K562 (cell line): ENCODE measurements around the gene SLC4A3. TPM values are rescaled to one million over a fixed set of nuclear protein-coding genes. Genes with fewer than 3 reads are reported as not detected.

ENCODE experiments used
- ATAC-seq: fragments of 200-7000 bp; cut with Tn5 transposase; 3 replicates; pipeline ENCODE4 v1.9.1; 2020; ENCODE audit warnings: moderate library complexity
- BruUV-seq: library from RNA; stranded (reverse); fragments of 400-500 nt; replicated peaks from 2 replicates; lab custom pipeline; 2021; lab: Mats Ljungman, UMichigan
- CTCF ChIA-PET: fragments of 300-600 bp; formaldehyde crosslinking; extraction: SDS; loops from one replicate; lab custom pipeline; 2021; ENCODE audit warnings: low intra/inter-chr PET ratio; lab: Yijun Ruan, JAX
- POLR2A ChIA-PET: fragments of 300-600, 350-650 bp; sonication (Branson Sonifier 250); formaldehyde crosslinking; extraction: SDS; loops from one replicate; lab custom pipeline; 2021; ENCODE audit warnings: antibody characterized with exemption, inconsistent platforms; lab: Yijun Ruan, JAX
- DNase-seq, 4 experiments: peaks; one replicate each; pipeline versions ENCODE4 v3.0.0 to v3.0.0-alpha.2; 2011 to 2018; ENCODE audit warnings: low spot score in 3 of 4, mixed read lengths in 3 of 4; ENCODE audit errors: extremely low read depth in 1 of 4
- FAIRE-seq: peaks from 2 replicates; lab custom pipeline; 2011; peaks lifted over from hg19 to GRCh38; lab: Jason Lieb, UNC
- H2AFZ ChIP-seq: 2 replicates; pipeline ENCODE4 v1.6.0; 2011; ENCODE audit warnings: low read depth, low read length, control low read depth, inconsistent platforms
- H3K27ac ChIP-seq: fragments of 200-600 bp; 3 replicates; pipeline ENCODE4 v1.8.0; 2011; ENCODE audit warnings: low read depth, mild to moderate bottlenecking, control low read depth, inconsistent platforms, low read length, moderate library complexity, mixed read lengths; ENCODE audit errors: extremely low read depth
- H3K27me3 ChIP-seq, 2 experiments: fragments of 300-600 bp in 1 of 2; 2 replicates in 1 of 2; 3 replicates in 1 of 2; pipeline versions ENCODE4 v1.6.0 to v1.8.0; 2011; ENCODE audit warnings: inconsistent platforms in 2 of 2, low read length in 2 of 2, mild to moderate bottlenecking in 1 of 2, mixed read lengths in 1 of 2, moderate library complexity in 1 of 2; ENCODE audit not compliant: control insufficient read depth in 2 of 2, insufficient read depth in 2 of 2
- H3K36me3 ChIP-seq: fragments of 300-600 bp; 3 replicates; pipeline ENCODE4 v1.8.0; 2011; ENCODE audit warnings: mild to moderate bottlenecking, low read length, inconsistent platforms; ENCODE audit not compliant: control insufficient read depth, insufficient read depth
- H3K4me1 ChIP-seq, 2 experiments: fragments of 200-600 bp in 1 of 2; replicated peaks in 1 of 2; 2 replicates in 1 of 2; 3 replicates in 1 of 2; pipeline versions ENCODE4 v1.5.1 to v1.8.0; 2011; ENCODE audit warnings: inconsistent platforms in 2 of 2, low read length in 2 of 2, mild to moderate bottlenecking in 1 of 2, mixed read lengths in 1 of 2, moderate library complexity in 1 of 2; ENCODE audit not compliant: control insufficient read depth in 2 of 2, insufficient read depth in 2 of 2
- H3K4me2 ChIP-seq: 2 replicates; pipeline ENCODE4 v1.6.1; 2011; ENCODE audit warnings: low read length, control low read depth, inconsistent platforms, mixed read lengths; ENCODE audit not compliant: insufficient read depth
- H3K4me3 ChIP-seq: fragments of 200-600 bp; sonication (generic), shearing (Covaris generic); 2 replicates; pipeline ENCODE4 v1.5.1; 2016; ENCODE audit warnings: control low read depth, inconsistent platforms
- H3K79me2 ChIP-seq: fragments of 200-600 bp; 3 replicates; pipeline ENCODE4 v1.8.0; 2011; ENCODE audit warnings: low read length, inconsistent platforms; ENCODE audit not compliant: control insufficient read depth, insufficient read depth
- H3K9ac ChIP-seq, 2 experiments: 2 replicates each; pipeline versions ENCODE4 v1.6.0 to v1.6.1; 2011; ENCODE audit warnings: low read depth in 2 of 2, low read length in 2 of 2, control low read depth in 1 of 2, inconsistent platforms in 1 of 2, mild to moderate bottlenecking in 1 of 2, mixed read lengths in 1 of 2; ENCODE audit not compliant: insufficient read depth in 1 of 2
- H3K9me1 ChIP-seq: one replicate; pipeline ENCODE4 v1.6.0; 2011; ENCODE audit warnings: inconsistent platforms, mild to moderate bottlenecking, low read length, moderate library complexity; ENCODE audit not compliant: control insufficient read depth, insufficient read depth
- H3K9me3 ChIP-seq: replicated peaks from 2 replicates; pipeline ENCODE4 v1.5.1; 2011; ENCODE audit warnings: low read depth, low read length, inconsistent platforms; ENCODE audit not compliant: control insufficient read depth, insufficient read depth
- H4K20me1 ChIP-seq: replicated peaks from 2 replicates; pipeline ENCODE4 v1.6.1; 2011; ENCODE audit warnings: low read length, inconsistent platforms, mixed read lengths; ENCODE audit not compliant: control insufficient read depth, insufficient read depth
- ARID1B ChIP-seq: fragments of 450-650 bp; IDR thresholded peaks from 2 replicates; pipeline ENCODE4 v1.6.1; 2016; ENCODE audit warnings: antibody characterized with exemption, mild to moderate bottlenecking, inconsistent platforms
- ATF1 ChIP-seq, 2 experiments: fragments of 450-650 bp in 1 of 2; IDR thresholded peaks; 2 replicates each; pipeline ENCODE4 v1.6.1; 2016; ENCODE audit warnings: missing compliant biosample characterization in 1 of 2, missing genetic modification characterization in 1 of 2
- ELF2 ChIP-seq: fragments of 250-450 bp; sonication (Bioruptor Pico); IDR thresholded peaks from 2 replicates; pipeline ENCODE4 v1.5.0; 2021; ENCODE audit warnings: mild to moderate bottlenecking
- HMG20A ChIP-seq: fragments of 450-650 bp; formaldehyde crosslinking; conservative IDR thresholded peaks from 2 replicates; pipeline ENCODE4 v1.4.0; 2020; ENCODE audit warnings: mild to moderate bottlenecking, mixed read lengths
- HOXB6 ChIP-seq: fragments of 250-450 bp; sonication (Bioruptor Pico); IDR thresholded peaks from 2 replicates; pipeline ENCODE4 v1.5.1; 2022; ENCODE audit warnings: mild to moderate bottlenecking, borderline replicate concordance
- HSF4 ChIP-seq: fragments of 250-450 bp; sonication (Bioruptor Pico); IDR thresholded peaks from 2 replicates; pipeline ENCODE4 v2.1.2; 2022; ENCODE audit warnings: mild to moderate bottlenecking, moderate library complexity, borderline replicate concordance
- KLF13 ChIP-seq: fragments of 450-650 bp; IDR thresholded peaks from 2 replicates; pipeline ENCODE4 v1.6.1; 2016; ENCODE audit warnings: missing genetic modification characterization, low read depth, mild to moderate bottlenecking, missing compliant biosample characterization, moderate library complexity, borderline replicate concordance
- MAFK ChIP-seq: IDR thresholded peaks from 2 replicates; pipeline ENCODE4 v1.6.1; 2011; ENCODE audit warnings: low read length, improper control_type of control experiment
- MEF2D ChIP-seq: conservative IDR thresholded peaks from 2 replicates; pipeline ENCODE4 v1.6.1; 2016; ENCODE audit warnings: low read depth, missing genetic modification characterization, missing compliant biosample characterization
- NFE2 ChIP-seq: IDR thresholded peaks from 2 replicates; pipeline ENCODE4 v1.6.1; 2014; ENCODE audit warnings: antibody characterized with exemption, low read depth
- POLR2B ChIP-seq: fragments of 450-650 bp; IDR thresholded peaks from 2 replicates; pipeline ENCODE4 v1.6.1; 2018; ENCODE audit warnings: low read depth; ENCODE audit not compliant: partially characterized antibody
- SUPT5H ChIP-seq: fragments of 450-650 bp; IDR thresholded peaks from 2 replicates; pipeline ENCODE4 v1.6.1; 2016
- TAF9B ChIP-seq: fragments of 450-650 bp; IDR thresholded peaks from 2 replicates; pipeline ENCODE4 v1.6.1; 2018; ENCODE audit warnings: mild to moderate bottlenecking; ENCODE audit not compliant: partially characterized antibody
- ZBTB9 ChIP-seq: fragments of 450-650 bp; formaldehyde crosslinking; IDR thresholded peaks from 2 replicates; pipeline ENCODE4 v1.4.0; 2020; ENCODE audit warnings: mild to moderate bottlenecking, moderate library complexity
- ZHX1 ChIP-seq: fragments of 150-350 bp; conservative IDR thresholded peaks from 2 replicates; pipeline ENCODE4 v1.6.1; 2014; ENCODE audit warnings: low read length
- ZNF316 ChIP-seq: fragments of 450-650 bp; IDR thresholded peaks from 2 replicates; pipeline ENCODE4 v1.6.1; 2016
- ZNF449 ChIP-seq: fragments of 250-450 bp; sonication (Bioruptor Pico); IDR thresholded peaks from 2 replicates; pipeline ENCODE4 v1.8.0; 2022; ENCODE audit warnings: moderate library complexity, mild to moderate bottlenecking, inconsistent platforms
- WGBS: fragments of 100-300 bp; shearing (Covaris generic); methylation state at CpG from one replicate; pipeline ENCODE4 v1.1.6; 2016; ENCODE audit warnings: low coverage, mixed read lengths; ENCODE audit not compliant: insufficient coverage; ENCODE audit errors: missing lambda C conversion rate; 5-methylcytosine and 5-hydroxymethylcytosine counted together
- in situ Hi-C: fragments of 300-500 bp; cut with MboI; formaldehyde crosslinking; loops from 4 replicates; pipeline ENCODE4 v1.15.0; 2018; ENCODE audit warnings: inconsistent platforms, mixed read lengths
- intact Hi-C: fragments of 100-400 bp; cut with micrococcal nuclease; formaldehyde crosslinking; loops from 2 replicates; pipeline ENCODE4 v1.14.2; 2022
- polyA plus RNA-seq, 8 experiments: library from polyadenylated mRNA; depleted of rRNA in 4 of 8; stranded (reverse) in 5 of 8; unstranded in 3 of 8; fragments of >200 nt; fragmentation: Nextera tagmentation in 2 of 8; fragmentation: Illumina TruSeq in 1 of 8; extraction: Ambion mirVana in 2 of 8; extraction: Trizol in 1 of 8; gene quantifications; 2 replicates each; pipeline versions ENCODE4 v1.2.1 to v1.2.3, GENCODE V29; 2011 to 2014; ENCODE audit warnings: inconsistent platforms in 1 of 8, missing spikeins in 1 of 8
- total RNA-seq, 7 experiments: library from RNA; depleted of rRNA in 6 of 7; stranded (reverse); fragments of >200 nt in 6 of 7; fragmentation: Illumina TruSeq in 2 of 7; extraction: Trizol in 2 of 7; gene quantifications; 2 replicates each; pipeline versions ENCODE4 v1.2.1 to v1.2.3, GENCODE V29; 2011 to 2021; ENCODE audit warnings: low replicate concordance in 1 of 7

Gene SLC4A3
- total and polyA plus RNA-seq, 9 of the 15 experiments (the other 6 are each of a cell fraction or from before 2014, with no cell fraction given): 0.04 to 0.31 (median 0.16) TPM; not detected in 5

- TF ChIP-seq MAFK (peak; percentile 16; the same call in 1 of the 2 replicates), TAF9B (no peak), ZNF316 (peak; percentile 77), ZHX1 (no peak), KLF13 (no peak), HMG20A (CRISPR knock-in tag) (no peak)
- TF ChIP-seq, all 486 proteins: peak for 10
Observed at GRCh38 chr2:219656526-219656925, 29.1 kb downstream of the SLC4A3 start (continued).

GRCh38 chr2:219658196-219658846 lies 30.9 kb downstream of the SLC4A3 start:
- H4K20me1 ChIP-seq: no peaks in the 10 kb centered on the region
- H3K4me3 ChIP-seq: no peak overlapping the region
- H3K27me3 ChIP-seq: no peaks in the 10 kb centered on the region
- no peak for DNase-seq
- H3K9me1 ChIP-seq: no peaks in the 10 kb centered on the region
- H3K36me3 ChIP-seq: no peaks in the 10 kb centered on the region
- peaks cover 9 to 39% of the 10 kb centered on the region in 2 experiments; a peak in 4 of 5 replicates for H3K4me1 ChIP-seq
- H3K79me2 ChIP-seq: no peaks in the 10 kb centered on the region
- ChIA-PET POLR2A (interaction anchor here (0.7 to 0.9 kb wide), 2 partner anchors 17 to 172 kb away, joined by 3 to 5 read pairs; no protein-coding TSS in a partner anchor), CTCF (no interaction called here)
- H3K4me2 ChIP-seq: 0 out of 2 replicates have a peak overlapping the region, but pooled peaks have one; percentile 25
- intact Hi-C loops (no loop called here), in situ Hi-C loops (no loop called here)
- peaks cover 9% of the 10 kb centered on the region; the same call in 1 of the 2 replicates for H3K9me3 ChIP-seq
- H2AFZ ChIP-seq: peak overlapping the region; percentile 74
- peak; percentile 73 for FAIRE-seq
- 32% methylated on average over 6 of the region's 7 CpGs for WGBS
- H3K9ac ChIP-seq: peak overlapping the region in 1 of 2 experiments; percentile 14; a peak in 2 of 4 replicates
- BruUV-seq: no TSS peak
- no peak overlapping the region for H3K27ac ChIP-seq
- ATAC-seq: no peak
- TF ChIP-seq ARID1B: no peak
- TF ChIP-seq SUPT5H: no peak
- TF ChIP-seq ZBTB9 (CRISPR knock-in tag): no peak
- TF ChIP-seq HSF4 (CRISPR knock-in tag): no peak
- 0 out of 2 replicates have a peak, but pooled peaks have one; percentile 8 for TF ChIP-seq NFE2
- no peak for TF ChIP-seq POLR2B
- no peak for TF ChIP-seq ELF2 (CRISPR knock-in tag)
- TF ChIP-seq MEF2D: no peak
- no peak for TF ChIP-seq ATF1 (CRISPR knock-in tag; IDR thresholded peaks at IDR 0.05)
- no peak for TF ChIP-seq ATF1 (tag; IDR thresholded peaks at IDR 0.05)
- TF ChIP-seq HOXB6 (CRISPR knock-in tag): no peak
- TF ChIP-seq ZNF449 (CRISPR knock-in tag): no peak
